A673 (cell line): ENCODE measurements around the gene TXN2. TPM values are rescaled to one million over a fixed set of nuclear protein-coding genes. Genes with fewer than 3 reads are reported as not detected.
"Not testable (repeated sequence)": the region's sequence is repeated elsewhere in the genome, so short reads cannot be mapped to it uniquely, and the experiment has no call there.

ENCODE experiments used
- BruUV-seq: library from RNA; stranded (reverse); fragments of 400-500 nt; replicated peaks from 2 replicates; lab custom pipeline; 2021; lab: Mats Ljungman, UMichigan
- CTCF ChIA-PET: fragments of 300-600 bp; sonication (Branson Sonifier 250); formaldehyde crosslinking; loops from one replicate; lab custom pipeline; 2022; ENCODE audit warnings: antibody characterized with exemption; lab: Charles Lee
- POLR2A ChIA-PET: fragments of 300-600 bp; sonication (Branson Sonifier 250); formaldehyde crosslinking; loops from one replicate; lab custom pipeline; 2022; ENCODE audit warnings: antibody characterized with exemption; ENCODE audit not compliant: low non-redundant PET; lab: Charles Lee
- DNase-seq: peaks from one replicate; pipeline ENCODE4 v3.0.0-alpha.2; 2015; ENCODE audit warnings: low spot score
- H3K27ac ChIP-seq: fragments of 200-600 bp; sonication (generic); 2 replicates; pipeline ENCODE4 v1.5.1; 2016; ENCODE audit warnings: mixed run types, low read depth, mild to moderate bottlenecking, mixed read lengths, antibody characterized with exemption, low read length; ENCODE audit not compliant: poor library complexity, severe bottlenecking
- H3K27me3 ChIP-seq: fragments of 200-600 bp; sonication (generic); replicated peaks from 2 replicates; pipeline ENCODE4 v1.6.1; 2017; ENCODE audit warnings: mixed run types, low read depth, mild to moderate bottlenecking, mixed read lengths, antibody characterized with exemption, low read length; ENCODE audit not compliant: insufficient read depth, poor library complexity
- H3K36me3 ChIP-seq: fragments of 200-600 bp; sonication (generic); 2 replicates; pipeline ENCODE4 v1.6.1; 2016; ENCODE audit warnings: mixed run types, mild to moderate bottlenecking, mixed read lengths, antibody characterized with exemption, low read length; ENCODE audit not compliant: insufficient read depth, poor library complexity, severe bottlenecking
- H3K4me1 ChIP-seq: fragments of 200-600 bp; sonication (generic); 2 replicates; pipeline ENCODE4 v1.6.1; 2017; ENCODE audit warnings: mixed run types, mild to moderate bottlenecking, mixed read lengths, antibody characterized with exemption, low read length; ENCODE audit not compliant: insufficient read depth, poor library complexity, severe bottlenecking
- H3K4me3 ChIP-seq: fragments of 200-600 bp; sonication (generic); 2 replicates; pipeline ENCODE4 v1.5.1; 2016; ENCODE audit warnings: low read depth, mixed run types, mild to moderate bottlenecking, mixed read lengths, low read length; ENCODE audit not compliant: poor library complexity, severe bottlenecking
- H3K9me3 ChIP-seq: fragments of 200-600 bp; sonication (generic); 2 replicates; pipeline ENCODE4 v1.6.1; 2016; ENCODE audit warnings: mixed run types, low read depth, mild to moderate bottlenecking, mixed read lengths, antibody characterized with exemption, low read length; ENCODE audit not compliant: poor library complexity, severe bottlenecking
- EZH2 ChIP-seq: fragments of 200-600 bp; sonication (generic); IDR thresholded peaks from 2 replicates; pipeline ENCODE4 v1.6.1; 2017; ENCODE audit warnings: borderline replicate concordance, low read depth, mild to moderate bottlenecking, mixed read lengths, antibody characterized with exemption, low read length; ENCODE audit not compliant: poor library complexity, severe bottlenecking
- intact Hi-C: fragments of 100-400 bp; cut with micrococcal nuclease; formaldehyde crosslinking; loops from one replicate; pipeline ENCODE4 v1.10.0; 2022; ENCODE audit not compliant: unreplicated experiment
- total RNA-seq: library from RNA; stranded (reverse); gene quantifications from 2 replicates; pipeline ENCODE4 v1.2.3, GENCODE V29; 2021
- TF ChIP-seq, protein P1 (sequence below): fragments of 300-800, 200-600 bp; sonication (generic); conservative IDR thresholded peaks from 2 replicates; pipeline ENCODE4 v1.5.1; 2017; ENCODE audit warnings: low read depth, mild to moderate bottlenecking, antibody characterized with exemption, low read length, moderate library complexity, mixed read lengths

TXN2 gene
- total RNA-seq, 1 experiment from 2014 or later: 85.4 TPM

GRCh38 chr22:36452250-36452977 is 29.0 kb downstream of the TXN2 start:
- peak overlapping the region; percentile 25 for H3K27ac ChIP-seq
- no TSS peak for BruUV-seq

GRCh38 chr22:36450923-36451322 is 30.5 kb downstream of the TXN2 start:
- BruUV-seq, H3K36me3 ChIP-seq, DNase-seq, H3K4me3 ChIP-seq, H3K9me3 ChIP-seq, H3K27ac ChIP-seq, POLR2A ChIA-PET, intact Hi-C loops, H3K27me3 ChIP-seq, CTCF ChIA-PET: not testable (repeated sequence)
- peaks cover 14% of the 10 kb centered on the region for H3K4me1 ChIP-seq

More at GRCh38 chr22:36452250-36452977, 29.0 kb downstream of the TXN2 start:
- H3K36me3 ChIP-seq: no peaks in the 10 kb centered on the region
- H3K4me3 ChIP-seq: no peak overlapping the region
- no peak for DNase-seq
- intact Hi-C loops: no loop called here
- CTCF ChIA-PET: no interaction called here
- no peaks in the 10 kb centered on the region for H3K27me3 ChIP-seq
- TF ChIP-seq, protein P1, sequence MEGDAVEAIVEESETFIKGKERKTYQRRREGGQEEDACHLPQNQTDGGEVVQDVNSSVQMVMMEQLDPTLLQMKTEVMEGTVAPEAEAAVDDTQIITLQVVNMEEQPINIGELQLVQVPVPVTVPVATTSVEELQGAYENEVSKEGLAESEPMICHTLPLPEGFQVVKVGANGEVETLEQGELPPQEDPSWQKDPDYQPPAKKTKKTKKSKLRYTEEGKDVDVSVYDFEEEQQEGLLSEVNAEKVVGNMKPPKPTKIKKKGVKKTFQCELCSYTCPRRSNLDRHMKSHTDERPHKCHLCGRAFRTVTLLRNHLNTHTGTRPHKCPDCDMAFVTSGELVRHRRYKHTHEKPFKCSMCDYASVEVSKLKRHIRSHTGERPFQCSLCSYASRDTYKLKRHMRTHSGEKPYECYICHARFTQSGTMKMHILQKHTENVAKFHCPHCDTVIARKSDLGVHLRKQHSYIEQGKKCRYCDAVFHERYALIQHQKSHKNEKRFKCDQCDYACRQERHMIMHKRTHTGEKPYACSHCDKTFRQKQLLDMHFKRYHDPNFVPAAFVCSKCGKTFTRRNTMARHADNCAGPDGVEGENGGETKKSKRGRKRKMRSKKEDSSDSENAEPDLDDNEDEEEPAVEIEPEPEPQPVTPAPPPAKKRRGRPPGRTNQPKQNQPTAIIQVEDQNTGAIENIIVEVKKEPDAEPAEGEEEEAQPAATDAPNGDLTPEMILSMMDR: no peak
- no peak for TF ChIP-seq EZH2
- POLR2A ChIA-PET: no interaction called here
- H3K4me1 ChIP-seq: peaks cover 15% of the 10 kb centered on the region
- no peaks in the 10 kb centered on the region for H3K9me3 ChIP-seq

DNA sequence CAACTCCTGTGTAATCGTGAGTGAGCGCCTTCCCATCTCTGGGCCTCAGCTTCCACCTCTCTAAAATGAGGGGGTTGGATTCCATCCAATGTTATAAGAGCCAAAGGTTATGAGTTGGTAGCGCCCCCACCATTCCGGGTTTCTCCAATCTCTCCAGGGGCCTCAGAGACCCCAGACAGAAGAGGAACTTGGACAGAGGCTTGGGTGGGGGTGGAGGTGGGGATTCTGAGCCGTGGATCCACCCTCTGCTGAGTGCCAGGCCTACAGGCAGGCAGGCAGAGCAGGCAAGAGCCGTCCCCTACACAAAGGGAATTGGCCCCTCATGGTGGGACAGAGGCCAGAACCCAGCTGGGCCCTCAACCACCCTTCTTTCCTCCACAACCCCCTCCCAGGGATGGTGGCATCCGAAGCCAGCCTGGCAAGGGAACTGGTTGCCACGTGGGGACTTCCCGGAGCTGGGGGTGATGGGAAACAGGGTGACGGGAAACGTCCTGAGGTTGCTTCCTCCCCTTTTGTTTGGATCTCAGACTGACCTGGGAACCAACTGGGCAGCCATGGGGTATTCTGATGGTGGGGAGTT is 31.8 kb downstream of the TXN2 start:
- intact Hi-C loops: no loop called here
- POLR2A ChIA-PET: no interaction called here
- BruUV-seq: no TSS peak
- TF ChIP-seq EZH2: no peak
- TF ChIP-seq, protein P1: no peak
- no peak for DNase-seq
- Histone ChIP-seq H3K36me3 (no peaks in the 10 kb centered on the region), H3K27ac (no peak overlapping the region), H3K4me1 (peaks cover 6% of the 10 kb centered on the region), H3K9me3 (no peaks in the 10 kb centered on the region), H3K4me3 (no peak overlapping the region), H3K27me3 (no peaks in the 10 kb centered on the region)
- CTCF ChIA-PET: no interaction called here
